Heart left ventricle (tissue), 13 donors: Measurements from ENCODE around the gene TSC2.

Experiments
- POLR2A ChIP-seq, 2 donors: fragments of 450-650 bp; IDR thresholded peaks; one replicate each; pipeline ENCODE4 v1.6.1; 2017; ENCODE audit warnings: antibody characterized with exemption in 2 of 2, mild to moderate bottlenecking in 2 of 2, moderate library complexity in 2 of 2
- TF ChIP-seq, protein P1 (sequence below), 12 donors: fragments of 200-600 bp; sonication (generic) in 4 of 12; IDR thresholded peaks; one replicate each; pipeline versions ENCODE4 v1.5.0 to v1.8.0; 2018 to 2022; ENCODE audit warnings: antibody characterized with exemption in 12 of 12, mild to moderate bottlenecking in 5 of 12
- donor health status: ischemic (EF 13 %, LVEDD 7.1; RV severe dilation, severe dysfunction).
- donor health status: DM: no; HTN: yes; CAD: no.
- donor health status: DM: no; HTN: no; CAD: no.
- donor health status: ischemic (EF 25% LVEDD 6.9; RV normal size, moderate dysfunction).
- donor health status: ischemic (EF 25% LVEDD 5.7; RV mildly dilated, moderate dysfunction).
- donor health status: ischemic (EF 35%, LVEDD 5.7; RV mildly dilated, moderate dysfunction).
- donor health status: nonischemic (EF 11% LVEDD 7.7; RV severe dilation, severe dysfunction).
- donor health status: DM: yes; HTN: yes; CAD: no.
- donor health status: PGD.
- donor health status: ischemic (EF 29% LVEDD 5.4; RV normal size, mild dysfunction).
- donor health status: nonischemic (EF 23%, LVEDD 6.1; RV moderate dilation, normal function).

DNA sequence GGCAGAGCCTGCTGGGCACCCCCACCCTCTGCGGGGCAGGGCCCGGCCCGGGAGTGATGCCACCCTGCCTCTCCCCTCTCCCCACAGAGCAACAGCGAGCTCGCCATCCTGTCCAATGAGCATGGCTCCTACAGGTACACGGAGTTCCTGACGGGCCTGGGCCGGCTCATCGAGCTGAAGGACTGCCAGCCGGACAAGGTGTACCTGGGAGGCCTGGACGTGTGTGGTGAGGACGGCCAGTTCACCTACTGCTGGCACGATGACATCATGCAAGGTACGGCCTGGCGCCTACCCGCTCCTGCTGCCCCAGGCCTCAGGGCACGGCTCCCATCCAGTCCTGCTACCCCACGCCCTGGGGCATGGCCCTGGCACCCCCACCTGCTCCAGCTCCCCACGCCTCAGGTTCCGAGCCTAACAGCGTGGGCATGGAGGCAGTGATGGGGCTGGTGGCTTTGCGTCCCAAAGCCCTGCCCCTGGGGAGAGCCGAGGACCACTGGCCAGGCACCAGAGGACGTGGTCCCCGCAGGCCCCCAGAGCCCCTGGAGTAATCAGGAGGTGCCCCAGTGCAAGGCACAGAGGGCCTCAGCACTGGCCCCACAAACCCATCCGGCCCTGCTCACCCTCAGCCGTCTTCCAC is 38.4 kb downstream of the TSC2 start:
- TF ChIP-seq POLR2A (IDR thresholded peaks at IDR 0.05), result no peak
- TF ChIP-seq, protein P1, sequence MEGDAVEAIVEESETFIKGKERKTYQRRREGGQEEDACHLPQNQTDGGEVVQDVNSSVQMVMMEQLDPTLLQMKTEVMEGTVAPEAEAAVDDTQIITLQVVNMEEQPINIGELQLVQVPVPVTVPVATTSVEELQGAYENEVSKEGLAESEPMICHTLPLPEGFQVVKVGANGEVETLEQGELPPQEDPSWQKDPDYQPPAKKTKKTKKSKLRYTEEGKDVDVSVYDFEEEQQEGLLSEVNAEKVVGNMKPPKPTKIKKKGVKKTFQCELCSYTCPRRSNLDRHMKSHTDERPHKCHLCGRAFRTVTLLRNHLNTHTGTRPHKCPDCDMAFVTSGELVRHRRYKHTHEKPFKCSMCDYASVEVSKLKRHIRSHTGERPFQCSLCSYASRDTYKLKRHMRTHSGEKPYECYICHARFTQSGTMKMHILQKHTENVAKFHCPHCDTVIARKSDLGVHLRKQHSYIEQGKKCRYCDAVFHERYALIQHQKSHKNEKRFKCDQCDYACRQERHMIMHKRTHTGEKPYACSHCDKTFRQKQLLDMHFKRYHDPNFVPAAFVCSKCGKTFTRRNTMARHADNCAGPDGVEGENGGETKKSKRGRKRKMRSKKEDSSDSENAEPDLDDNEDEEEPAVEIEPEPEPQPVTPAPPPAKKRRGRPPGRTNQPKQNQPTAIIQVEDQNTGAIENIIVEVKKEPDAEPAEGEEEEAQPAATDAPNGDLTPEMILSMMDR (IDR thresholded peaks at IDR 0.05), result no peak
